ENCODE data around the gene TEP1. TPM values are rescaled to one million over a fixed set of nuclear protein-coding genes. Genes with fewer than 3 reads are reported as not detected.

The TEP1 gene
- total RNA-seq, 1 experiment from 2014 or later: 17.1 TPM

- intact Hi-C loops (cut with micrococcal nuclease; ENCODE audit: unreplicated experiment): no loop called here
- Histone ChIP-seq H3K27me3 (ENCODE audit: control insufficient read depth, insufficient read depth, low read length) (no peaks in the 10 kb centered on the region), H3K9me3 (ENCODE audit: control insufficient read depth, insufficient read depth, low read depth, low read length) (no peaks in the 10 kb centered on the region), H3K27ac (ENCODE audit: low read length) (no peak overlapping the region), H3K4me1 (ENCODE audit: control insufficient read depth, insufficient read depth, low read length) (no peaks in the 10 kb centered on the region), H3K4me3 (ENCODE audit: low read depth in 2 of 2, low read length in 2 of 2) (no peak overlapping the region), H3K36me3 (ENCODE audit: control insufficient read depth, insufficient read depth, low read length) (no peaks in the 10 kb centered on the region)
- in situ Hi-C loops (cut with HindIII; ENCODE audit: low pct_unique_long_range_greater_than_20kb, low sequenced_read_pairs): no loop called here
- TF ChIP-seq POLR2AphosphoS5 (IDR thresholded peaks at IDR 0.05; ENCODE audit: low read depth, low read length) (no peak), CTCF (IDR thresholded peaks at IDR 0.05) (no peak), REST (IDR thresholded peaks at IDR 0.05; ENCODE audit: insufficient read depth in 1 of 2, low read depth in 2 of 2, low read length in 1 of 2) (no peak), TCF7L2 (IDR thresholded peaks at IDR 0.05; ENCODE audit: low read depth, low read length) (no peak), SIN3A (IDR thresholded peaks at IDR 0.05; ENCODE audit: borderline replicate concordance, insufficient read depth, low read depth, low read length) (no peak)
- BruUV-seq (replicated peaks): no TSS peak
- POLR2A ChIA-PET: no interaction called here
- no peak for DNase-seq (ENCODE audit: low read depth, low spot score)
- CTCF ChIA-PET: no interaction called here
- ATAC-seq: no peak
Observed at GRCh38 chr14:20434701-20435581, 21.6 kb upstream of the TEP1 start.

- ATAC-seq (no peak), DNase-seq (ENCODE audit: low read depth, low spot score) (no peak)
- ChIA-PET CTCF (no interaction called here), POLR2A (no interaction called here)
- no peaks in the 10 kb centered on the region for H3K4me1 ChIP-seq (ENCODE audit: control insufficient read depth, insufficient read depth, low read length)
- no peak overlapping the region for H3K27ac ChIP-seq (ENCODE audit: low read length)
- in situ Hi-C loops (cut with HindIII; ENCODE audit: low pct_unique_long_range_greater_than_20kb, low sequenced_read_pairs) (no loop called here), intact Hi-C loops (cut with micrococcal nuclease; ENCODE audit: unreplicated experiment) (no loop called here)
- no peak for TF ChIP-seq CTCF (IDR thresholded peaks at IDR 0.05)
- TF ChIP-seq REST (IDR thresholded peaks at IDR 0.05; ENCODE audit: insufficient read depth in 1 of 2, low read depth in 2 of 2, low read length in 1 of 2): no peak
- TF ChIP-seq TCF7L2 (IDR thresholded peaks at IDR 0.05; ENCODE audit: low read depth, low read length): no peak
- TF ChIP-seq POLR2AphosphoS5 (IDR thresholded peaks at IDR 0.05; ENCODE audit: low read depth, low read length): no peak
- TF ChIP-seq SIN3A (IDR thresholded peaks at IDR 0.05; ENCODE audit: borderline replicate concordance, insufficient read depth, low read depth, low read length): no peak
- no peaks in the 10 kb centered on the region for H3K9me3 ChIP-seq (ENCODE audit: control insufficient read depth, insufficient read depth, low read depth, low read length)
- BruUV-seq (replicated peaks): no TSS peak
- no peaks in the 10 kb centered on the region for H3K36me3 ChIP-seq (ENCODE audit: control insufficient read depth, insufficient read depth, low read length)
- H3K27me3 ChIP-seq (ENCODE audit: control insufficient read depth, insufficient read depth, low read length): no peaks in the 10 kb centered on the region
- H3K4me3 ChIP-seq (ENCODE audit: low read depth in 2 of 2, low read length in 2 of 2): no peak overlapping the region
Observed at GRCh38 chr14:20429801-20430669, 16.7 kb upstream of the TEP1 start.
